Measurements from ENCODE around the gene HOXA3. TPM values are rescaled to one million over a fixed set of nuclear protein-coding genes. Genes with fewer than 3 reads are reported as not detected.

HOXA3 gene
- total and polyA plus RNA-seq, 2 of the 13 experiments (the other 11 are each of a cell fraction or from before 2014, with no cell fraction given) = 2.9 to 4.6 TPM

- TF ChIP-seq ZNF883 (CRISPR knock-in tag; IDR thresholded peaks at IDR 0.05; ENCODE audit: not compliant biosample characterization) = no peak
- no peak for TF ChIP-seq ZNF572 (CRISPR knock-in tag; IDR thresholded peaks at IDR 0.05)
- no peak for TF ChIP-seq U2AF2 (IDR thresholded peaks at IDR 0.05; ENCODE audit: low read depth, low read length)
- TF ChIP-seq ZNF615 (CRISPR knock-in tag; IDR thresholded peaks at IDR 0.05; ENCODE audit: borderline replicate concordance) = no peak
- TF ChIP-seq HNF4A (CRISPR knock-in tag; IDR thresholded peaks at IDR 0.05) = peak; percentile 94
- peak; percentile 41; the same call in 1 of the 2 replicates for TF ChIP-seq HOXA3 (CRISPR knock-in tag; IDR thresholded peaks at IDR 0.05)
- no peak; the same call in 1 of the 2 replicates for TF ChIP-seq ZBTB26 (CRISPR knock-in tag; IDR thresholded peaks at IDR 0.05; ENCODE audit: borderline replicate concordance)
- TF ChIP-seq ZFP62 (CRISPR knock-in tag; IDR thresholded peaks at IDR 0.05) = no peak
- peak; percentile 73; the same call in 1 of the 2 replicates for TF ChIP-seq MIER3 (CRISPR knock-in tag; IDR thresholded peaks at IDR 0.05; ENCODE audit: borderline replicate concordance)
- TF ChIP-seq KDM6A (CRISPR knock-in tag; IDR thresholded peaks at IDR 0.05; ENCODE audit: low read depth) = peak; percentile 59; the same call in 1 of the 2 replicates
- TF ChIP-seq ZBTB40 (IDR thresholded peaks at IDR 0.05) = no peak
- no peak for TF ChIP-seq ZBTB40 (CRISPR knock-in tag; IDR thresholded peaks at IDR 0.05)
- TF ChIP-seq ZBTB3 (CRISPR knock-in tag; IDR thresholded peaks at IDR 0.05; ENCODE audit: borderline replicate concordance, low read depth) = no peak
- TF ChIP-seq CBFB (CRISPR knock-in tag; IDR thresholded peaks at IDR 0.05) = no peak
- TF ChIP-seq ZNF512B (CRISPR knock-in tag; IDR thresholded peaks at IDR 0.05; ENCODE audit: borderline replicate concordance) = no peak
- TF ChIP-seq MLLT10 (CRISPR knock-in tag; IDR thresholded peaks at IDR 0.05) = no peak
These were observed 18.8 kb downstream of the HOXA3 start (continued) for GRCh38 chr7:27133409-27134231.

Data from HepG2 (cell line).